ENCODE measurements around the gene MORN3.

DNA sequence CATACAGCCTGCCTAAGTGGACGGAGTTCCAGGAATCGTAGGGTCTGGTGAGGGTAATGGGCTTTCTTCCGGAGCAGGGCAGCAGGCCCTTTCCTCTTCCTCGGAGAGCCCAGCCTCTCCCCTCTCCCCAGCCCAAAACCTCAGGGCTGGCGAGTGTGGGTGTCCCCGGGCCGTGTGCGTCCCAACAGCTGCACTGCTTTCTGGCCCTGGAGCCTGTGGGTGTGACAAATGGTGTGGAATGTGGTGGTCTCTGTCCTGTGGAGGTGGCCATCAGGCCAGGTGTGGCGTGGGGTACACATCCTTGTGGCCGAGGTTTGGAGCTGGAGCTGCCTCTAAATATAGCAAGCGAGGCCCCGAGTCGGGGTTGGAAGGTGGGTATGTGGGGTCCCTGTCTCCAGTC is 34.6 kb downstream of the MORN3 start:
- TF ChIP-seq, protein P1, sequence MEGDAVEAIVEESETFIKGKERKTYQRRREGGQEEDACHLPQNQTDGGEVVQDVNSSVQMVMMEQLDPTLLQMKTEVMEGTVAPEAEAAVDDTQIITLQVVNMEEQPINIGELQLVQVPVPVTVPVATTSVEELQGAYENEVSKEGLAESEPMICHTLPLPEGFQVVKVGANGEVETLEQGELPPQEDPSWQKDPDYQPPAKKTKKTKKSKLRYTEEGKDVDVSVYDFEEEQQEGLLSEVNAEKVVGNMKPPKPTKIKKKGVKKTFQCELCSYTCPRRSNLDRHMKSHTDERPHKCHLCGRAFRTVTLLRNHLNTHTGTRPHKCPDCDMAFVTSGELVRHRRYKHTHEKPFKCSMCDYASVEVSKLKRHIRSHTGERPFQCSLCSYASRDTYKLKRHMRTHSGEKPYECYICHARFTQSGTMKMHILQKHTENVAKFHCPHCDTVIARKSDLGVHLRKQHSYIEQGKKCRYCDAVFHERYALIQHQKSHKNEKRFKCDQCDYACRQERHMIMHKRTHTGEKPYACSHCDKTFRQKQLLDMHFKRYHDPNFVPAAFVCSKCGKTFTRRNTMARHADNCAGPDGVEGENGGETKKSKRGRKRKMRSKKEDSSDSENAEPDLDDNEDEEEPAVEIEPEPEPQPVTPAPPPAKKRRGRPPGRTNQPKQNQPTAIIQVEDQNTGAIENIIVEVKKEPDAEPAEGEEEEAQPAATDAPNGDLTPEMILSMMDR (IDR thresholded peaks at IDR 0.05; ENCODE audit: low read depth, low read length): no peak
- no peak for TF ChIP-seq POLR2A (IDR thresholded peaks at IDR 0.05; ENCODE audit: extremely low read depth, insufficient read length)

Measured in NB4 (cell line).